ENCODE data around the gene FAIM.
"Not testable (repeated sequence)": the region's sequence is repeated elsewhere in the genome, so short reads cannot be mapped to it uniquely, and the experiment has no call there.

- not testable (repeated sequence) for TF ChIP-seq EZH2 (IDR thresholded peaks at IDR 0.05; ENCODE audit: low read depth, unreplicated experiment); CTCF (conservative IDR thresholded peaks at IDR 0.05; ENCODE audit: low read depth in 2 of 2); POLR2AphosphoS5 (IDR thresholded peaks at IDR 0.05; ENCODE audit: low read depth); EZH2phosphoT487 (IDR thresholded peaks at IDR 0.05; ENCODE audit: unreplicated experiment); REST (IDR thresholded peaks at IDR 0.05; ENCODE audit: unreplicated experiment); STAT1 (IDR thresholded peaks at IDR 0.05; ENCODE audit: unreplicated experiment); ETS1 (IDR thresholded peaks at IDR 0.05); CREB1 (CRISPR knock-in tag; IDR thresholded peaks at IDR 0.05; ENCODE audit: low read depth); ZNF331 (CRISPR knock-in tag; IDR thresholded peaks at IDR 0.05; ENCODE audit: low read depth); ZNF114 (CRISPR knock-in tag; IDR thresholded peaks at IDR 0.05); NANOG (IDR thresholded peaks at IDR 0.05; ENCODE audit: borderline replicate concordance); ZNF462 (CRISPR knock-in tag; IDR thresholded peaks at IDR 0.05)
Observed at GRCh38 chr3:138569624-138570023, 38.9 kb upstream of the FAIM start.

Measured in GM23338 (cell line).